ENCODE data around the gene MINDY2. TPM values are rescaled to one million over a fixed set of nuclear protein-coding genes. Genes with fewer than 3 reads are reported as not detected.

Gene MINDY2
- total RNA-seq, 2 experiments from 2014 or later = 7.5 to 7.7 TPM

DNA sequence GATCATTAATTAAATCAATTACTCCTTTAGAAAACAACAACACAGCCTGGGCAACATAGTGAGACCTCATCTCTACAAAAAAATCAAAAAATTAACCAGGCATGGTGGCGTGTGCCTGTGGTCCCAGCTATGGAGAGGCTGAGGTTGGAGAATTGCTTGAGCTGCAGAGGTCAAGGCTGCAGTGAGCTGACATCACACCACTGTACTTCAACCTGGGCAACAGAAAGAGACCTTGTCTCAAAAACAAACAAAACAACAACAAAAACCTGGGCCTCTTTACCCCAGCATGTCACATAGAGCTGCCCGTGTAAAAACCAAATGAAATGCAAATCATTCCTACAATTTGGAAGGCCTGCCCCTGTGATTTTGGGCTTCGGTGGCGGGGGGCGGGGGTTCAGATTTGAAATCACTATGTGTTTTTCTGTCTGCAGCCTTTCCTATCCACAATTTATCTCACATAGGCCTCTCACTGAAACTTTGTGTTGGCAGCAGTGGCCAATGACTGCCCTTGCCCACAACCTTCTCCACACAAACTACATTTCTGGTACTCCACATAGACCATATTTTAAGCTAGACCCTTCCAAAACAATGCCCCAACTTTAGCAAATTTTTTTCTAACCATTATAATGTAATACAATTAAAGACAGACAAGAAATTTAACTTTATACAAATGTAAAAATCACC lies 28.1 kb upstream of the MINDY2 start:
- ATAC-seq (ENCODE audit: poor library complexity) (no peak), DNase-seq (no peak)
- Mint-ChIP-seq H3K4me1 (ENCODE audit: low read depth) (peaks cover 84% of the 10 kb centered on the region), H3K27me3 (no peaks in the 10 kb centered on the region), H3K36me3 (ENCODE audit: low read depth) (no peaks in the 10 kb centered on the region), H3K27ac (no peak overlapping the region), H3K9me3 (no peaks in the 10 kb centered on the region), H3K4me3 (no peak overlapping the region)
- TF ChIP-seq, protein P1, sequence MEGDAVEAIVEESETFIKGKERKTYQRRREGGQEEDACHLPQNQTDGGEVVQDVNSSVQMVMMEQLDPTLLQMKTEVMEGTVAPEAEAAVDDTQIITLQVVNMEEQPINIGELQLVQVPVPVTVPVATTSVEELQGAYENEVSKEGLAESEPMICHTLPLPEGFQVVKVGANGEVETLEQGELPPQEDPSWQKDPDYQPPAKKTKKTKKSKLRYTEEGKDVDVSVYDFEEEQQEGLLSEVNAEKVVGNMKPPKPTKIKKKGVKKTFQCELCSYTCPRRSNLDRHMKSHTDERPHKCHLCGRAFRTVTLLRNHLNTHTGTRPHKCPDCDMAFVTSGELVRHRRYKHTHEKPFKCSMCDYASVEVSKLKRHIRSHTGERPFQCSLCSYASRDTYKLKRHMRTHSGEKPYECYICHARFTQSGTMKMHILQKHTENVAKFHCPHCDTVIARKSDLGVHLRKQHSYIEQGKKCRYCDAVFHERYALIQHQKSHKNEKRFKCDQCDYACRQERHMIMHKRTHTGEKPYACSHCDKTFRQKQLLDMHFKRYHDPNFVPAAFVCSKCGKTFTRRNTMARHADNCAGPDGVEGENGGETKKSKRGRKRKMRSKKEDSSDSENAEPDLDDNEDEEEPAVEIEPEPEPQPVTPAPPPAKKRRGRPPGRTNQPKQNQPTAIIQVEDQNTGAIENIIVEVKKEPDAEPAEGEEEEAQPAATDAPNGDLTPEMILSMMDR (IDR thresholded peaks at IDR 0.05) = no peak
- POLR2A ChIA-PET = interaction anchor here (0.6 to 1.3 kb wide), 2 partner anchors 28 to 115 kb away, joined by 3 read pairs; partner anchors contain the start of gene MINDY2
- Histone ChIP-seq H3K9me3 (ENCODE audit: control insufficient read depth in 1 of 2, insufficient read depth in 1 of 2, low read length in 2 of 2) (no peaks in the 10 kb centered on the region), H3K4me1 (ENCODE audit: insufficient read depth, low read length) (peaks cover 21% of the 10 kb centered on the region), H3K27me3 (ENCODE audit: control insufficient read depth in 1 of 2, insufficient read depth in 2 of 2, low read length in 2 of 2) (no peaks in the 10 kb centered on the region), H3K4me3 (ENCODE audit: low read length) (no peak overlapping the region), H3K36me3 (ENCODE audit: insufficient read depth, low read length) (peaks cover 3% of the 10 kb centered on the region), H3K27ac (ENCODE audit: low read depth in 1 of 2, low read length in 2 of 2) (no peak overlapping the region)
- CTCF ChIA-PET = interaction anchor here (0.6 to 1.9 kb wide), 3 partner anchors 25 to 111 kb away, joined by 3 to 6 read pairs (median 4); partner anchors contain the start of gene MINDY2
- intact Hi-C loops (cut with DNase I, micrococcal nuclease) = loop anchor here in 1 of 2 experiments (5.0 kb wide), 1 partner anchor 39 kb away; no protein-coding TSS in a partner anchor

DNA sequence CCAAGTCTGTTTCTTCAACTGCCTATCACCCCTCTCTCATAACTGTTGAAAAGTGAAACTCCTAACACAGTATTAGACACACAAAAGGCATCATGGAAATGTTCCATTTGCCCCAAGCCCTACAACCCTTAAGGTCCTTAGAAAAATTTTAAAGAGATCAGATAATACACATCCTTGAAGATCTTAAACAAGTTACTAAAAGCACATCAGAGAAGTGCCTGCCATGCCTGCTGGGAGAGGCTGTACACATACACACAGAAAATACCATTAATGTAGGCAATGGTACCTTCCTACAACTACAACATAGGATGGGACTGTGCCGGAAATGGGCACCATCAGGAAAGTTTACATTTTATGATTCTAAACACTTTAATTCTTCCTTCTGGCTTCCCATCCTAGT lies 24.9 kb upstream of the MINDY2 start:
- ATAC-seq (ENCODE audit: poor library complexity) (no peak), DNase-seq (no peak)
- H3K9me3 ChIP-seq (ENCODE audit: control insufficient read depth in 1 of 2, insufficient read depth in 1 of 2, low read length in 2 of 2) = no peaks in the 10 kb centered on the region
- H3K27ac Mint-ChIP-seq = no peak overlapping the region
- no peaks in the 10 kb centered on the region for H3K27me3 ChIP-seq (ENCODE audit: control insufficient read depth in 1 of 2, insufficient read depth in 2 of 2, low read length in 2 of 2)
- no peaks in the 10 kb centered on the region for H3K27me3 Mint-ChIP-seq
- no peak overlapping the region for H3K4me3 ChIP-seq (ENCODE audit: low read length)
- TF ChIP-seq, protein P1 (IDR thresholded peaks at IDR 0.05) = no peak
- H3K9me3 Mint-ChIP-seq = no peaks in the 10 kb centered on the region
- peaks cover 3% of the 10 kb centered on the region for H3K36me3 ChIP-seq (ENCODE audit: insufficient read depth, low read length)
- H3K4me1 Mint-ChIP-seq (ENCODE audit: low read depth) = peaks cover 78% of the 10 kb centered on the region
- peaks cover 15% of the 10 kb centered on the region for H3K36me3 Mint-ChIP-seq (ENCODE audit: low read depth)
- peaks cover 27% of the 10 kb centered on the region for H3K4me1 ChIP-seq (ENCODE audit: insufficient read depth, low read length)
- H3K4me3 Mint-ChIP-seq = peak overlapping the region; percentile 53
- no peak overlapping the region for H3K27ac ChIP-seq (ENCODE audit: low read depth in 1 of 2, low read length in 2 of 2)
- POLR2A ChIA-PET = interaction anchor here (1.7 to 6.2 kb wide), 3 partner anchors 8 to 24 kb away, joined by 4 to 179 read pairs (median 8); partner anchors contain the start of gene MINDY2
- intact Hi-C loops (cut with DNase I, micrococcal nuclease) = loop anchor here in 1 of 2 experiments (5.0 kb wide), 1 partner anchor 911 kb away; the partner anchor contains the start of gene GTF2A2
- CTCF ChIA-PET = interaction anchor here (0.7 to 3.0 kb wide), 3 partner anchors 19 to 28 kb away, joined by 3 to 14 read pairs (median 5); partner anchors contain the start of gene MINDY2

DNA sequence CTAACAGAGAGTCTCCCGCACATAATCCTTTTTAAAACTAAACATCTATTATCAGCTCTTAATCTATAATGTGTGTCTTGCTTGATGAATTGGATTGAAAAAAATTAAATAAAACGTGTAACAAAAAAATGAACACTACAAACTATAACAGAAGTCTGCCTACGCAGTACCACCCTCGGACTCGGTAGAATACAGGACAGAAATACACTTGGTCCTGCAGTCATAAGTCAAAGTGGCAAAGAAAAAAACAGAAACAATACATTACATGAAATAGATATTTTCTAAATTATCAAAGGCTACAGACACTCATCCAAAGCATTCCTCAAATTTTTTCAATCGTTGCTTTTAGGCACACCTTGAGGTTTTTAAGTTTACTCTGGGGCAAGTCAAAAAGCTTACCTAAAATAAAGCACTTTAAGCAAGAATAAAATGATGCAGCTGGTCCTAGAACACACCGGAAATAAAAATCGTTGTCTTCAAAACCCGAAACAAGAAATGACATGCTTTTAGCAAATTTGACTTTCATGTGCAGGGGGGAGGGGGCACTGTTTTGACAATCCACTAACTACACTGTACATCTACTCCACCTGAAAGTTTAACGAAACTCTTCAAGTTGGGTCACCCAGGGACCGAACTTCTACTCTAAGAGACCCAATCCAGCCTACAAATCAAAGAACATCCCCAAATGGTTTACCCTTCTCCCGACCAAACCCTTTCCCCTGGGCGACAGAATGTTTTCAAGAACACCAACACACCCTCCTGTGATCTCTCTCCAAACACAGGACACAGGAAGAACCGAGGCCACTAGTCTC lies 22.9 kb upstream of the MINDY2 start:
- intact Hi-C loops (cut with DNase I, micrococcal nuclease) = loop anchor here in 1 of 2 experiments (2.0 to 5.0 kb wide), 3 partner anchors 23 to 909 kb away; partner anchors contain the start of genes GTF2A2 and MINDY2
- peak; percentile 17 for ATAC-seq (ENCODE audit: poor library complexity)
- TF ChIP-seq, protein P1 (IDR thresholded peaks at IDR 0.05) = no peak

More for the DNA sequence above, 22.9 kb upstream of the MINDY2 start:
- Histone ChIP-seq H3K4me3 (ENCODE audit: low read length) (peak overlapping the region; percentile 97), H3K36me3 (ENCODE audit: insufficient read depth, low read length) (peaks cover 3% of the 10 kb centered on the region), H3K4me1 (ENCODE audit: insufficient read depth, low read length) (peaks cover 22% of the 10 kb centered on the region), H3K9me3 (ENCODE audit: control insufficient read depth in 1 of 2, insufficient read depth in 1 of 2, low read length in 2 of 2) (no peaks in the 10 kb centered on the region), H3K27me3 (ENCODE audit: control insufficient read depth in 1 of 2, insufficient read depth in 2 of 2, low read length in 2 of 2) (no peaks in the 10 kb centered on the region), H3K27ac (ENCODE audit: low read depth in 1 of 2, low read length in 2 of 2) (peak overlapping the region; percentile 39 to 73)
- Mint-ChIP-seq H3K36me3 (ENCODE audit: low read depth) (peaks cover 15% of the 10 kb centered on the region), H3K9me3 (no peaks in the 10 kb centered on the region), H3K27ac (peak overlapping the region; percentile 90), H3K27me3 (no peaks in the 10 kb centered on the region), H3K4me1 (ENCODE audit: low read depth) (peaks cover 57% of the 10 kb centered on the region), H3K4me3 (peak overlapping the region; percentile 97)
- POLR2A ChIA-PET = interaction anchor here (0.7 to 6.2 kb wide), 9 partner anchors 9 to 497 kb away, joined by 3 to 179 read pairs (median 4); partner anchors contain the start of gene MINDY2
- CTCF ChIA-PET = interaction anchor here (0.6 to 4.2 kb wide), 2 partner anchors 21 to 23 kb away, joined by 3 to 38 read pairs; partner anchors contain the start of gene MINDY2
- DNase-seq = peak in 10 of 14 experiments; percentile 16 to 68 (median 39)

Data from CD4-positive, alpha-beta T cell (primary cell).